H1 (cell line): ENCODE measurements around the gene MED16. TPM values are rescaled to one million over a fixed set of nuclear protein-coding genes. Genes with fewer than 3 reads are reported as not detected.

Experiments
- CTCF ChIA-PET: fragments of 300-600 bp; sonication (Branson Sonifier 250); formaldehyde crosslinking; loops from one replicate; lab custom pipeline; 2021; ENCODE audit not compliant: partially characterized antibody; lab: Charles Lee
- POLR2A ChIA-PET: fragments of 300-600 bp; sonication (Branson Sonifier 250); formaldehyde crosslinking; loops from one replicate; lab custom pipeline; 2021; ENCODE audit warnings: inconsistent platforms; ENCODE audit not compliant: partially characterized antibody; lab: Charles Lee
- DNase-seq, 2 experiments: peaks; one replicate each; pipeline versions ENCODE4 v3.0.0 to v3.0.0-alpha.2; 2010 to 2022; ENCODE audit warnings: low spot score in 2 of 2, low read depth in 1 of 2, mixed read lengths in 1 of 2
- FAIRE-seq: peaks from 2 replicates; lab custom pipeline; 2011; peaks lifted over from hg19 to GRCh38; lab: Jason Lieb, UNC
- H2AFZ ChIP-seq: 2 replicates; pipeline ENCODE4 v1.8.1; 2012; ENCODE audit warnings: low read length, inconsistent platforms
- H2AK5ac ChIP-seq: 2 replicates; pipeline ENCODE4 v1.6.1; 2013; ENCODE audit warnings: low read depth, low read length
- H2BK120ac ChIP-seq: replicated peaks from 2 replicates; pipeline ENCODE3; 2013; ENCODE audit warnings: low read depth, low read length, inconsistent platforms
- H2BK12ac ChIP-seq: 2 replicates; pipeline ENCODE4 v1.6.1; 2013; ENCODE audit warnings: low read depth, low read length
- H2BK15ac ChIP-seq: 2 replicates; pipeline ENCODE4 v1.6.1; 2013; ENCODE audit warnings: low read length
- H2BK20ac ChIP-seq: 2 replicates; pipeline ENCODE4 v1.6.1; 2013; ENCODE audit warnings: low read length
- H2BK5ac ChIP-seq: 2 replicates; pipeline ENCODE4 v1.6.1; 2013; ENCODE audit warnings: low read depth, low read length
- H3K14ac ChIP-seq: 2 replicates; pipeline ENCODE4 v1.6.1; 2013; ENCODE audit warnings: inconsistent platforms; ENCODE audit not compliant: insufficient read length
- H3K18ac ChIP-seq: 2 replicates; pipeline ENCODE4 v1.6.1; 2013; ENCODE audit warnings: low read length; ENCODE audit errors: extremely low read depth
- H3K23ac ChIP-seq: 2 replicates; pipeline ENCODE4 v1.6.1; 2013; ENCODE audit warnings: inconsistent platforms; ENCODE audit not compliant: insufficient read length
- H3K23me2 ChIP-seq: 2 replicates; pipeline ENCODE4 v1.6.1; 2013; ENCODE audit warnings: low read depth, low read length
- H3K27ac ChIP-seq: 2 replicates; pipeline ENCODE4 v1.6.1; 2011; ENCODE audit warnings: low read depth, low read length, inconsistent platforms
- H3K27me3 ChIP-seq, 4 experiments: replicated peaks in 1 of 4; 1 replicate in 1 of 4; 2 replicates in 3 of 4; pipeline versions ENCODE4 v1.6.1 to v1.8.1; 2011 to 2013; ENCODE audit warnings: low read length in 3 of 4, mild to moderate bottlenecking in 3 of 4, inconsistent platforms in 2 of 4, mixed read lengths in 2 of 4, moderate library complexity in 1 of 4; ENCODE audit not compliant: control insufficient read depth in 3 of 4, insufficient read depth in 3 of 4; ENCODE audit errors: extremely low read depth in 1 of 4
- H3K36me3 ChIP-seq, 4 experiments: 2 replicates each; pipeline versions ENCODE4 v1.6.1 to v1.8.1; 2011 to 2013; ENCODE audit warnings: mild to moderate bottlenecking in 4 of 4, low read length in 3 of 4, moderate library complexity in 2 of 4, control low read depth in 1 of 4, inconsistent platforms in 1 of 4; ENCODE audit not compliant: insufficient read depth in 4 of 4, control insufficient read depth in 2 of 4
- H3K4ac ChIP-seq: replicated peaks from 2 replicates; pipeline ENCODE3; 2013; ENCODE audit warnings: low read length, low read depth, mixed read lengths, inconsistent platforms; ENCODE audit not compliant: insufficient read length
- H3K4me1 ChIP-seq, 4 experiments: replicated peaks in 1 of 4; 1 replicate in 1 of 4; 2 replicates in 3 of 4; pipeline versions ENCODE4 v1.6.1 to v1.8.1; 2011 to 2013; ENCODE audit warnings: low read length in 3 of 4, inconsistent platforms in 2 of 4, mixed read lengths in 1 of 4; ENCODE audit not compliant: insufficient read depth in 4 of 4, control insufficient read depth in 3 of 4
- H3K4me2 ChIP-seq, 2 experiments: 2 replicates each; pipeline versions ENCODE4 v1.6.1 to v1.8.1; 2011 to 2013; ENCODE audit warnings: low read depth in 2 of 2, low read length in 2 of 2, control low read depth in 1 of 2, inconsistent platforms in 1 of 2, mild to moderate bottlenecking in 1 of 2; ENCODE audit not compliant: insufficient read depth in 1 of 2
- H3K4me3 ChIP-seq, 4 experiments: fragments of 200-600, 300-600 bp in 1 of 4; sonication (generic), shearing (Covaris generic), sonication (Bioruptor Twin) in 1 of 4; 2 replicates each; pipeline versions ENCODE4 v1.5.1 to v1.8.1; 2011 to 2016; ENCODE audit warnings: low read length in 4 of 4, low read depth in 3 of 4, control low read depth in 2 of 4, inconsistent platforms in 2 of 4, mild to moderate bottlenecking in 2 of 4, mixed read lengths in 1 of 4, moderate library complexity in 1 of 4; ENCODE audit not compliant: insufficient read depth in 2 of 4; ENCODE audit errors: extremely low read depth in 1 of 4
- H3K56ac ChIP-seq: replicated peaks from 2 replicates; pipeline ENCODE3; 2013; ENCODE audit warnings: low read depth, mild to moderate bottlenecking, mixed read lengths, low read length, inconsistent platforms; ENCODE audit not compliant: insufficient read length
- H3K79me1 ChIP-seq: 2 replicates; pipeline ENCODE4 v1.6.1; 2013; ENCODE audit warnings: low read depth, low read length, control low read depth
- H3K79me2 ChIP-seq, 2 experiments: 2 replicates each; pipeline versions ENCODE4 v1.6.1 to v1.8.1; 2012 to 2013; ENCODE audit warnings: low read length in 2 of 2, mild to moderate bottlenecking in 2 of 2, inconsistent platforms in 1 of 2; ENCODE audit not compliant: insufficient read depth in 2 of 2, control insufficient read depth in 1 of 2
- H3K9ac ChIP-seq, 4 experiments: replicated peaks in 1 of 4; 1 replicate in 1 of 4; 2 replicates in 3 of 4; pipeline versions ENCODE4 v1.6.1 to v1.8.1; 2011 to 2013; ENCODE audit warnings: low read depth in 3 of 4, low read length in 3 of 4, control low read depth in 2 of 4, mild to moderate bottlenecking in 2 of 4, moderate library complexity in 2 of 4, inconsistent platforms in 1 of 4; ENCODE audit errors: extremely low read depth in 1 of 4
- H3K9me3 ChIP-seq, 2 experiments: 2 replicates each; pipeline versions ENCODE4 v1.6.1 to v1.8.1; 2012 to 2013; ENCODE audit warnings: mild to moderate bottlenecking in 2 of 2, moderate library complexity in 2 of 2, control low read depth in 1 of 2, inconsistent platforms in 1 of 2, low read depth in 1 of 2, low read length in 1 of 2, mixed read lengths in 1 of 2; ENCODE audit not compliant: insufficient read depth in 2 of 2
- H4K20me1 ChIP-seq, 2 experiments: replicated peaks in 1 of 2; 2 replicates each; pipeline versions ENCODE3 to v1.8.1; 2011 to 2013; ENCODE audit warnings: inconsistent platforms in 2 of 2, low read length in 2 of 2, mild to moderate bottlenecking in 1 of 2; ENCODE audit not compliant: insufficient read depth in 2 of 2, control insufficient read depth in 1 of 2
- H4K5ac ChIP-seq: 2 replicates; pipeline ENCODE4 v1.6.1; 2013; ENCODE audit warnings: low read length, low read depth, mixed read lengths, inconsistent platforms; ENCODE audit not compliant: insufficient read length
- H4K8ac ChIP-seq: 2 replicates; pipeline ENCODE4 v1.8.0; 2013; ENCODE audit warnings: mild to moderate bottlenecking, moderate library complexity, low read length, inconsistent platforms; ENCODE audit not compliant: insufficient read depth; ENCODE audit errors: extremely low read depth
- H4K91ac ChIP-seq: replicated peaks from 2 replicates; pipeline ENCODE3; 2013; ENCODE audit warnings: low read length, mixed read lengths, inconsistent platforms; ENCODE audit not compliant: insufficient read length
- ATF3 ChIP-seq: IDR thresholded peaks from 2 replicates; pipeline ENCODE4 v1.6.1; 2011; ENCODE audit warnings: low read depth, mild to moderate bottlenecking, low read length; ENCODE audit not compliant: insufficient read depth
- CBX5 ChIP-seq: fragments of 300-800, 300-1000 bp; sonication (generic); IDR thresholded peaks from 2 replicates; pipeline ENCODE4 v1.7.1; 2016; ENCODE audit warnings: antibody characterized with exemption, low read length, low read depth
- CTBP2 ChIP-seq: IDR thresholded peaks from 2 replicates; pipeline ENCODE4 v1.7.0; 2011; ENCODE audit warnings: borderline replicate concordance, mild to moderate bottlenecking, moderate library complexity, mixed read lengths, low read length; ENCODE audit not compliant: insufficient read depth, insufficient read length
- EGR1 ChIP-seq: IDR thresholded peaks from 2 replicates; pipeline ENCODE4 v1.6.1; 2011; ENCODE audit warnings: low read depth, low read length, borderline replicate concordance
- EZH2 ChIP-seq: fragments of 200-600 bp; sonication (generic); IDR thresholded peaks from 2 replicates; pipeline ENCODE4 v1.7.1; 2012; ENCODE audit warnings: low read depth, mild to moderate bottlenecking, moderate library complexity, low read length, inconsistent platforms; ENCODE audit not compliant: severe bottlenecking
- JUND ChIP-seq: IDR thresholded peaks from 2 replicates; pipeline ENCODE4 v1.6.1; 2011; ENCODE audit warnings: mild to moderate bottlenecking, improper control_type of control experiment, low read length
- NANOG ChIP-seq: IDR thresholded peaks from 2 replicates; pipeline ENCODE4 v1.6.1; 2011; ENCODE audit warnings: low read length, low read depth, mild to moderate bottlenecking, inconsistent platforms; ENCODE audit not compliant: insufficient read depth, poor library complexity, severe bottlenecking
- RAD21 ChIP-seq, 2 experiments: IDR thresholded peaks in 1 of 2; conservative IDR thresholded peaks in 1 of 2; 2 replicates each; pipeline ENCODE4 v1.6.1; 2011; ENCODE audit warnings: low read depth in 2 of 2, low read length in 2 of 2, improper control_type of control experiment in 1 of 2, inconsistent platforms in 1 of 2, mild to moderate bottlenecking in 1 of 2, moderate library complexity in 1 of 2
- SIRT6 ChIP-seq: IDR thresholded peaks from one replicate; pipeline ENCODE4 v1.7.1; 2012; ENCODE audit warnings: low read length, inconsistent platforms
- SP4 ChIP-seq: IDR thresholded peaks from 2 replicates; pipeline ENCODE4 v1.6.1; 2012; ENCODE audit warnings: low read length, inconsistent platforms
- YY1 ChIP-seq: IDR thresholded peaks from 2 replicates; pipeline ENCODE4 v1.6.1; 2011; ENCODE audit warnings: low read depth, mild to moderate bottlenecking, low read length
- ZNF274 ChIP-seq: IDR thresholded peaks from 2 replicates; pipeline ENCODE4 v1.7.0; 2012; ENCODE audit warnings: low read length, borderline replicate concordance; ENCODE audit errors: extremely low read depth
- WGBS, 2 experiments: shearing (Covaris generic) in 1 of 2; methylation state at CpG; one replicate each; pipeline versions ENCODE4 v1.1.6 to v1.1.7; 2013 to 2015; ENCODE audit warnings: low lambda C conversion rate in 2 of 2, mixed read lengths in 2 of 2, inconsistent platforms in 1 of 2, low coverage in 1 of 2, missing lambda C conversion rate in 1 of 2; ENCODE audit not compliant: insufficient replicate concordance in 2 of 2, insufficient coverage in 1 of 2, insufficient read length in 1 of 2; ENCODE audit errors: extremely low coverage in 1 of 2, missing lambda C conversion rate in 1 of 2; 5-methylcytosine and 5-hydroxymethylcytosine counted together
- polyA plus RNA-seq, 7 experiments: library from polyadenylated mRNA; depleted of rRNA in 3 of 7; stranded (reverse) in 5 of 7; unstranded in 2 of 7; fragments of >200 nt in 5 of 7; fragments of 200-250 nt in 2 of 7; gene quantifications; 1 replicate in 5 of 7; 2 replicates in 1 of 7; 4 replicates in 1 of 7; pipeline versions ENCODE4 v1.2.1 to v1.2.3, GENCODE V29; 2011 to 2013; ENCODE audit warnings: missing spikeins in 2 of 7, mixed read lengths in 2 of 7
- total RNA-seq: library from RNA; stranded (reverse); fragmentation: NEBNext Ultra II Directional; extraction: Animal tissue kit (Norgen Biotek cat#: 25700); gene quantifications from 2 replicates; pipeline ENCODE4 v1.2.1, GENCODE V29; 2021

The MED16 gene
- total and polyA plus RNA-seq, 2 of the 8 experiments (the other 6 are each of a cell fraction or from before 2014, with no cell fraction given): 51.0 to 67.2 TPM

GRCh38 chr19:889662-890295 lies 3.2 kb downstream of the MED16 start:
- Histone ChIP-seq H4K8ac (no peak overlapping the region), H3K9ac (no peak overlapping the region), H4K20me1 (peaks cover 5 to 13% of the 10 kb centered on the region in 2 experiments), H3K27me3 (no peaks in the 10 kb centered on the region), H3K79me2 (no peaks in the 10 kb centered on the region; a peak in 1 of 4 replicates), H2AFZ (no peak overlapping the region), H3K23ac (no peak overlapping the region), H3K4me1 (peaks cover 0 to 2% (median 0%) of the 10 kb centered on the region in 4 experiments; a peak in 2 of 7 replicates), H2BK15ac (no peak overlapping the region), H4K91ac (no peak overlapping the region), H3K4ac (no peak overlapping the region), H3K56ac (no peak overlapping the region), H2BK20ac (no peak overlapping the region), H3K4me3 (no peak overlapping the region), H3K18ac (no peak overlapping the region), H3K4me2 (no peak overlapping the region), H3K23me2 (peaks cover 3% of the 10 kb centered on the region; the same call in 1 of the 2 replicates), H2AK5ac (no peak overlapping the region), H2BK5ac (no peak overlapping the region), H2BK120ac (no peak overlapping the region), H3K27ac (no peak overlapping the region), H2BK12ac (no peak overlapping the region), H3K79me1 (peaks cover 7% of the 10 kb centered on the region), H3K14ac (no peak overlapping the region), H3K36me3 (peaks cover 0 to 15% (median 10%) of the 10 kb centered on the region in 4 experiments; a peak in 4 of 8 replicates), H3K9me3 (no peaks in the 10 kb centered on the region), H4K5ac (no peak overlapping the region)
- FAIRE-seq (no peak), DNase-seq (no peak)
- ChIA-PET POLR2A (interaction anchor here (8.8 kb wide), 1 partner anchor 12 kb away, joined by 82 read pairs; no protein-coding TSS in a partner anchor), CTCF (interaction anchor here (1.1 kb wide), 1 partner anchor 16 kb away, joined by 3 read pairs; no protein-coding TSS in a partner anchor)
- WGBS, 2 experiments: 94% methylated on average over 25 of the region's 26 CpGs; no CpG with 5 or more reads in 1 of the 2 experiments
- TF ChIP-seq RAD21 (IDR thresholded peaks at IDR 0.05 in 1 of 2, conservative IDR thresholded peaks at IDR 0.05 in 1 of 2; ENCODE audit: low read depth in 2 of 2, low read length in 2 of 2): no peak
- TF ChIP-seq YY1: no peak
- TF ChIP-seq EZH2: no peak
- no peak for TF ChIP-seq ATF3
- no peak for TF ChIP-seq JUND
- no peak for TF ChIP-seq SP4
- TF ChIP-seq EGR1: no peak
- TF ChIP-seq NANOG: no peak
- TF ChIP-seq SIRT6: no peak
- TF ChIP-seq CTBP2: no peak
- no peak for TF ChIP-seq ZNF274
- no peak for TF ChIP-seq CBX5
